Raji (cell line): ENCODE results near the gene EDRF1.

Source experiments
- POLR2A ChIP-seq: IDR thresholded peaks from 2 replicates; pipeline ENCODE4 v1.6.1; 2011; ENCODE audit warnings: low read depth, low read length, control low read depth; ENCODE audit not compliant: insufficient read depth

EDRF1 gene

GRCh38 chr10:125698481-125698998 is 21.0 kb upstream of the EDRF1 start:
- TF ChIP-seq POLR2A: no peak

GRCh38 chr10:125699562-125700143 is 19.9 kb upstream of the EDRF1 start:
- TF ChIP-seq POLR2A: no peak

- no peak for TF ChIP-seq POLR2A
Observed at GRCh38 chr10:125700355-125700911, 19.1 kb upstream of the EDRF1 start.

DNA sequence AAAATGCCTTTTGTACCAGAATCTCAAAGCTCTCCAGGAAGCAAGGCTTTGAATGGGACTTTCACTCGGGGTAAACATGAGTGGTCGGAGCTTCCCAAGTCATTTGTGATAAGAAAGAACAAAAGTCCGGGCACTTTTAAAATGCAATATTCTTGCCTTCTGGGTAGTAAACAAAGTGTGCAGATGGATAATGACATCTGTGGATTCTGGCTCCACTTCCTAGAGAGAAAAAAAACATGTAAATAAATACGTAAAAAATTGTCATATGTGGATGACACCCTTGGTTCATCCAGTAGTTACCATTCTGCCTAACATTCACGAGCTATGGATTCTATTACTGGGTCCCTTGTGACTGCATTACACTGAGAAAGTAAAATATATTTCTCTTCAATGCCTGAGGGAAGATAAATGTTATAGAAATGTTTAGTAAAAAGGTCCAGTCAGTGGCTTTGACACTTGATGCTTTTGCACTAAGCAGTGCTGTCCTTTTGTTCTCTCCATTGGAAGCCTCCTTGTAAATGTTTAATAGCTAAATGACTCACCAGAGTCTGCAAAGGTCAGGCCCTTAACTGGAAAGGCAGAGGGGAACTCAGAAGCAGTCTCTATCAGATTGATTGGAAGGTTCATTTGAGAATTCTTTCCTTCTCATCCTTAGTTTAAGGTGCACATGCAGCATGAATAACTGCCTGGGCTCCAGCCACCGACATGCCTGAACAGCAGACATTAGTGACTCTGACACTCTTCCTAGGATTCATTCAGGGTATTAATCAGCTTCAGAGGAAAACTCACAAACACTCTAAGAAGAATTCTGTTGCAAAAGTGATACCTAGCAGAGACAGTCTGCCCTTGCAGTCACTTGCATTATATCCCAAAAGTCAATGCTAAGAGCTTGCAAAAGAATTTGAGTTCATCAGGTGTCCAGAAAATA is 11.7 kb upstream of the EDRF1 start:
- no peak for TF ChIP-seq POLR2A

DNA sequence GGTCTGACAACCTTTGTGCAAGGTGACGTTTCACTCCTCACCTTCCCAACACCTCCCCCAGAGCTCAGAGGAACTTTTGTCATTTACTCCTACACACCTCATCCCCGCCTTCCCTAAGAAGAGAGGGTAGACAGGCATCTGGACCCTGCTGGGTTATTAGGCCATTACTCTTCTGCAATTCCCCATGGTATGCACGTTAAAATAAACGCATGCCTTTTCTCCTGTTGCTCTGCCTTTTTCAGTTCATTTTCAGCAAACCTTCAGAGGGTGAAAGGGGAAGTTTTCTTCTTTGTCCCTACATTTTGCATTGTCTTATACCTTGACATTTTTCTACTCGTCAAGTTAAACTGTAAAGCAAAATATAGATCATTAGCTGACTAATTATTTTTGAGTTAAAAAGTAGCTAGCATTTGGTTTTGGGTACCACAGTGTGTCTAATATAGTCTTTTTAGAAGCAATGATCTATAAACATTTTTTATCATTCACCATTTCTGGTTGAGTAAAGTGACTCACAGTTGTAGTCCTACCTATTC is 10.5 kb upstream of the EDRF1 start:
- TF ChIP-seq POLR2A: no peak

DNA sequence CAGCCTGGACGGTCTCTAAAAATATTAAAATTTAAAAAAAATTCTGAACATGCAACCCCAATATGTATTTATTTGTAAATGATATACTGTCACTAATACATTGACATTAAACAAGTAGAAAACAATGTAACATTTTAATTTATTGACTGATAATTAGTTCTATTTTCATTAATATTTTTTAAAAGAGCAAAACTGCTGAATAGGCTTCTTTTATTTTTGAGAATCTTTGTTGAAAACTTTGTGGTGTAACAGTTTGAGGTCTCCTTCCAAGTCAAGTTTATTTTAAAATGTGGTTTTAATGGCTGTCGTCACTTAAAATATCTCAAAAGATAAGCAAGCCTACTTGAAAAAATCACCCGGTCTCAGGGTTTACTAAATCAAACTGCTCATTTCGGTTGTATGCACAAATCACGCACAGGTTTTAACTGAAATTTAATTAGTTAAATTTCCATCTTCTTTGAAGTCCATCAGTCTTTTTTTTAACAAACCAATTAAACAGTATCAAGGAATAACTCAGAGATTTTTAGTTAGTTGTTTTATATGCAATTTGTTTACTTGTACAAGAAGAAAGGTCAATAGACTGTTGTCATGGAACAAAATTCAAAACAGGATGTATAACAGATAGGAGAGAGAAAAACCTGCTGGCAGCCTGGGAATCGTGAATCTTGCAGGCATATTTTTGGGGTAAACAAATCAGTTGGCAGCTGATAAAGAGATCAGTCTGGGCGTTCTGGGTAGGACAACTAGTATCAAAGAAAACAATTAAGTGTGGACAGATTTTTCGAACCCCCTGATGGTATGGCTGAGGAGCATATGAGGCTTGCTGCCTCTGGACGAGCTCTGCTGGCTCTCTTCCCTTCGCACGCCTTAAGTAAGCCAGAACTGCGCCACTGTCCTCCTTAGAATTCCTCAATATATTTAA is 9.7 kb upstream of the EDRF1 start:
- no peak for TF ChIP-seq POLR2A

DNA sequence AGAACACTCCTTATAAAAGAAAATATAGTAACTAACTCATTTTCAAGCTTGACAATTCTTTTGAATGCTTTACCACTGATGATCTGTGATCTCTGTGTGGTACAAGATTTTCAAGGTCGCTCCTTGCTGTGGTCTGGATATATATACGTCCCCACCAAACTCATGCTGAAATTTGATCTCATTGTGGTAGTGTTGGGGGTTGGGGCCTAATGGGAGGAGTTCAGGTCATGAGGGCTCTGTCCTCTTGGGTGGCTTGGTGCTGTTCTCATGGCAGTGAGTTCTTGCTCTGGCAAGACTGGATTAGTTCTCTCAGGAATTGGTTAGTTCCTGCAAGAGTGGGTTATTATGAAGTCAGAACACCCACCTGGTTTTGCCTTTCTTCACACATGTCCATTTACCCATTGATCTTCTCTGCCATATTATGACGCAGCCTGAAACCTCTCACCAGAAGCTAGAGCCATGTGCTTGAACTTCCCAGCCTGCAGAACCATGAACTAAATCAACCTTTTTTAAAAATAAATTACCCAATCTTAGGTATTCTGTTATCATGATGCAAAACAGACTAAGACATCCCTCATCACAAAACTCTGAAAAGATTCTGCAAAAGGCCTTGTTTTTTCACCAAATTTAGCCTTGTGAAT is 8.3 kb upstream of the EDRF1 start:
- TF ChIP-seq POLR2A: no peak

- TF ChIP-seq POLR2A: no peak
Observed at GRCh38 chr10:125720002-125720382, 483 bp downstream of the EDRF1 start.

GRCh38 chr10:125721035-125721434 is 1.5 kb downstream of the EDRF1 start:
- TF ChIP-seq POLR2A: no peak

GRCh38 chr10:125722811-125723210 is 3.3 kb downstream of the EDRF1 start:
- TF ChIP-seq POLR2A: no peak

DNA sequence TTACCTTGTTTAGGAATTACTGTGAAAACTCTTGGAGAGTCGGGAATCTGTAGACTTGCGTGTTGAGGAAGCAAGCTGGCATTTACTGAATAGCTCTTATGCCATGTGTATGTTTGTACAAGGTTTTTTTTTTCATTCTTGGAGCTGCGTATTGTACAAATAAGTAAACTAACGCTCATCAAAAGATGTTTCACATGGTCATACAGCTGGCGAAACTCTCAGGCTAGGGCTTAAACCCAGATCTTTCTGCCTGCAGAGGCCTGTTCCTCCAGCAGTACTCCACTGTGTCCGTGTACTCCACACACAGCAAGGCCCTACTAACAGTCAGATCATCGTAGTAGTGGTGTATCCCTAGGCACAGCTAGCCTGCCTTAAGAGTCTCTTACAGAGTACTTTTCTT is 7.4 kb downstream of the EDRF1 start:
- TF ChIP-seq POLR2A: no peak

- TF ChIP-seq POLR2A: no peak
Observed at GRCh38 chr10:125727436-125727835, 7.9 kb downstream of the EDRF1 start.

- TF ChIP-seq POLR2A: no peak
Observed at GRCh38 chr10:125734148-125734547, 14.6 kb downstream of the EDRF1 start.

DNA sequence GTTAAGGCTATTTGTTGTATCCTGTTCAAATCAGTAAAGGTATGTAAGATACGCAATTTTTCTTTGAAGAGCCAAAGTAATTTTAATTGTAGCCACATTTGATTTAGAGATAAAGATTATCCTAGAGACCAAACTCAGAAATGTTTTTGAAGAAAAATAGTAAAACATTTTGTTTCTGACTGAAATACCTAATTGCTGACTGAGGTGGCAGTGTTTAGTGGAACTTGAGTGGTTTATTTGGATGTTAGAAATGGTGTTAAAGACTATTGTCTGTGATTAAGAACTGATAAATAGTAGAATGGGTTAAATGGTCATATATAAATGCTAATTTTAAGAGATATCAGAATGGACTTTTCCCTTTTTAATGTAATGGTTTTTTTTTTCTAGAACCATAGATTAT is 15.3 kb downstream of the EDRF1 start:
- no peak for TF ChIP-seq POLR2A
